Hippocampal formation (tissue), 2 donors: ENCODE data around the gene IQGAP2.
"Not testable (repeated sequence)": the region's sequence is repeated elsewhere in the genome, so short reads cannot be mapped to it uniquely, and the experiment has no call there.

ENCODE experiments used
- DNase-seq, 2 donors: peaks; one replicate each; lab custom pipeline; 2025; lab: John Stamatoyannopoulos, UW

The IQGAP2 gene

DNA sequence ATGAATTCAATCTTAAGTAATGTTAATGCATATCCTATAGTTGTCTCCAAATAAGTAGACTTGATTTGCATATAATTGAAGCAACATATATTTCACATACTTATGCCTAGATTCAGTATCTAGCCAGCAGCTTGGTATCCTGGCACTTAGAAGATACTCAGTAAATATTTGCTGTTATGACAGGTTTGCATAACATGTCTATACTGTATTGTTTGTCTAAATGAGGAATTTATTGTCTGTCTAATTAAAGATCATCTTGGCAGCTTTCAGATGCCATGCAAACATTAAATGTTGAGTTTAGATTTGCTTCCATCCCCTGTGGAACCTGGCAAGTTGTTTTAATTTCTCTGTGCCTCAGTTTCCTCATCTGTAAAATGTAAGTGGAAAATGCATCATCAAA lies 9.4 kb downstream of the IQGAP2 start:
- no peak for DNase-seq

GRCh38 chr5:76413746-76414145 lies 10.7 kb downstream of the IQGAP2 start:
- no peak for DNase-seq

- no peak for DNase-seq
These were observed 11.7 kb downstream of the IQGAP2 start for GRCh38 chr5:76414788-76415187.

- no peak for DNase-seq
These were observed 12.8 kb downstream of the IQGAP2 start for GRCh38 chr5:76415855-76416254.

DNA sequence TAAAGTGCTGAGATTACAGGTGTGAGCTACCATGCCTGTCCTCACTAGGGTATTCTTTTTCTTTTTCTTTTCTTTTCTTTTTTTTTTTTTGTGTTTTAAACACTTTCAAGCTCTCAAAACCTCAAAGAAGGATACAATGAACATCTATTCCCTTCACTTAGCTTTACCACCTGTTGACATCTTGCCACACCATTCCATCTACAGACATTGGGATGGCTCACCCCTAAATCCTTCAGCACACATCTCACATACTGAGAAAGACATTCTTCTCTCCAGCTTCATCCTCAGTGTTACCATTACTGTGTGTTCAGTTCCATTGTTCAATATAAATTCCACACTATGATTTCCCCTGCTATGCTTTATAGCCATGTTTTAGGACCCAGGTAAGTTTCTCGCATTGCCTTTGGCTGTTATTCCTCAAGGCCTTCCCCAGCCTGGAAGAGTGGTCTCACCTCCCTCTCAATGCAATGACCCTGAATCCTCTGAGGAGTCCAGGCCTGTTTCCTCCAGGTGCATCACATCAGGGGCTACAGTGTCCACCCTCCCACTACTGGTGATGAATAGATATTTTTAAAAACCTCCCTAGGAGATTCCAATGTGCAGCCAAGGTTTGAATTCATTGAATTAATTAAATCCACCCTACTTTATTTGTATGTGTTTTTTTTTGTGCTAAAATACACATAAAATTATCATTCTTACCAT lies 16.7 kb downstream of the IQGAP2 start:
- no peak for DNase-seq

DNA sequence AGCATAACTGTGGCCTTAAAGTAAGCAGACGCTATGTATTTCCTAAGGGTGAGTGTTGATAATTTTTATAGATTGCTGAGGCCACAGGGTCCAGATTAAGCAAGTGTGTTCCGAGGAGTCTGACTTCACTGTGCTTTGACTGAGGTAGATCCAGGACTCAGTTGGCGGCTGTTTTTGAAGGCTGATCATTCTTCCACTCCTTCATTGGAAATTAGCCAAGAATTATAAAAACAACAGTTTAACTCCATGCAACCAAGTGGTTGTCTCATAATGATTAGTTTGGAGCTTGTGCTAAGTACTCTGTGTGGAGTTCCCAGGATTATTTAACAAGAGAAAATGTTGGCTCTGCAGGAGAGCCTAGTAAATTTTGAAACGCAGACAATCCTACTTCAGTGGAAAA lies 19.1 kb downstream of the IQGAP2 start:
- no peak for DNase-seq

DNA sequence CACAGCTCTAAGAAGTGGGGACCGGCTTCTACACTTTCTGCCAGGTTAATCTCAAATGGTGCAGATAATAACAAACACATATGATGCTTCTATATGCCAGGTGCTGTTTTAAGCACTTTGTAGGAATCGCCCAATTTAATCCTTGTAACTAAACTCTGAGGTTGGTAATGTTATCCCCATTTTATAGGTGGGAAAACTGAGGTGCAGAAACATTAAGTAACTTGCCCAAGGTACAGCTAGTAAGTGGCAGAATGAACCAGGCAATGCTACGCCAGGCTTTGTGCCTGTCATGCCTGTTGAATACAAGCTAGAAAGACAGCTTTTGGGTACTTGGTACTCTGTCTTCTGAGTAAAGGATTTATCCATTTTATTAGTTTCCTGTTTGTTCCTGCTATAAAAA lies 19.7 kb downstream of the IQGAP2 start:
- no peak for DNase-seq

GRCh38 chr5:76425146-76425545 lies 22.1 kb downstream of the IQGAP2 start:
- DNase-seq: no peak

DNA sequence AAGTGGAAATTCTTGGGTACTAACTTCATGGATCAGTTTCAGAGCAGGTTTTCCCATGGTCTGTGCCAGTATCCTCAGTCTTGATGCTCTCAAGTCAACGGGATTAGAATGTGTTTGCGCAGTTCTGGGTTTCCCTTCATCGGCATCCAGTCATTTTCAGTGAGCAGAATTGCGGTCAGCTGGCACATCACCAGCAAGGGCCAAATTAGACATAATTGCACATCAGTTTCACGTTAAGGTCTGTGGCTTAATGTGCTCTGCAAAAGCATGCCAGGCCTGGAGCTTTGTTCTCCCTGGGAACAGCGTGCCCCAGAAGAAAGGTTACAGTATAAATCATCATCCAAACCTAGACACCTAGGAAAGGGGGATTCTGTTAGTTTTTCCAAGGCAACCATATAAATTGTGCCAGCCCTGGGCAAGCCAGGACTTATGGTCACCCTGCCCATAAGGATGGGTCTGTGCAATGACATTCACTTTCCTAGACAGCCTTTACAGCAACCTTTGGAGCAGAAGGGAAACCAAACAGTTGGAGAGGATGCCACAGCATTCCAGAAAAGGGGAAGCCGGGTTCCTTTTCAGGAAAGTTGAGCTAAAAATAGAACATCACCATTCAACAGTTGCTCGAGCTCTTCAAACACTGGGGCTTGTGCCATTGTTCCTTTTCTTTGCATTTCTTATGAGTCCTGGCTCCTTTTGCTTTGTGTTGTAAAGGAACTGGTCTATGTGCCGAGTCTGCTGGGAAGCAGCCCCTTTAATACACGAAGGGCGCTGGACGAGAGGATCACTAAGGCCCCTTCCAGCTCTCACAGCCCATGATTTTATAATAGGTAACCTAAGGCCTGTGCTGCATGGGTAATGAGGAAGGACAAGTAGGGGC lies 23.1 kb downstream of the IQGAP2 start:
- no peak for DNase-seq

GRCh38 chr5:76427206-76428140 lies 24.4 kb downstream of the IQGAP2 start:
- DNase-seq: no peak

- DNase-seq: not testable (repeated sequence)
These were observed 25.5 kb downstream of the IQGAP2 start for GRCh38 chr5:76428550-76428949.

DNA sequence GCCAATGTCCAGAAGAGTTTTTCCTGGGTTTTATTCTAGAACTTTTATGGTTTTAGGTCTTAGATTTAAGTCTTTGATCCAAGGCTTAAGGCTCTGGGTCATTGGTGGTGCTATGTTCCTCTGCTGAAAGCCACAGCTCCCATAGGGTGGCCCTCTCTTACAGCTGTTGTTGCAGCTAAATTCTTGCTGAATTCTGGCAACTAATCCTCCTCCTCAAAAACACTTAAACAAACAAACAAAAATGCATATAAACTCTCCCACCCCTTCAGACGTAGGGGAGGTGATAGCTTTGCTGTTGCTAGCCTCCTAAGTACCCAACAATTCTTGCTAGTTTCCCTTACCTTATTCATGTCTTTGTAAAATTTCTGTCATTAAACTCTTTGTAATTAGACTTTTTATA lies 30.2 kb downstream of the IQGAP2 start:
- DNase-seq: no peak

- DNase-seq: not testable (repeated sequence)
These were observed 34.4 kb downstream of the IQGAP2 start for GRCh38 chr5:76437507-76437906.

DNA sequence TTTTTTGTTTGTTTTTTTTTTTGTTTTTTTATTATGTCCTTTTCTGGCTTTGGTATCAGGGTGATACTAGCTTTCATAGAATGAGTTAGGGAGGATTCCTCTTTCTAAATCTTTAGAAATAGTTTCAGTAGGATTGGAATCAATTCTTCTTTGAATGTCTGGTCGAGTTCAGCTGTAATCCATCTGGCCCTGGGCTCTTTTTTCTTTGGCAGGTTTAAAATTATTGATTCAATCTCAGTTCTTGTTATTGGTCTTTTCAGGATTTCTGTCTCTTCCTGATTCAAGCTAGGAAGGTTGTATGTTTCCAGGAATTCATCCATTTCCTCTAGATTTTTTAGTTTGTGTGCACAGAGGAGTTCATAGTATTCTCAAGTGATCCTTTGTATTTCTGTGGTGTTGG lies 34.9 kb downstream of the IQGAP2 start:
- no peak for DNase-seq

- DNase-seq: no peak
These were observed 36.1 kb downstream of the IQGAP2 start for GRCh38 chr5:76439201-76439600.

- no peak for DNase-seq
These were observed 36.8 kb downstream of the IQGAP2 start for GRCh38 chr5:76439929-76440328.

- DNase-seq: no peak
These were observed 38.0 kb downstream of the IQGAP2 start for GRCh38 chr5:76441101-76441500.

DNA sequence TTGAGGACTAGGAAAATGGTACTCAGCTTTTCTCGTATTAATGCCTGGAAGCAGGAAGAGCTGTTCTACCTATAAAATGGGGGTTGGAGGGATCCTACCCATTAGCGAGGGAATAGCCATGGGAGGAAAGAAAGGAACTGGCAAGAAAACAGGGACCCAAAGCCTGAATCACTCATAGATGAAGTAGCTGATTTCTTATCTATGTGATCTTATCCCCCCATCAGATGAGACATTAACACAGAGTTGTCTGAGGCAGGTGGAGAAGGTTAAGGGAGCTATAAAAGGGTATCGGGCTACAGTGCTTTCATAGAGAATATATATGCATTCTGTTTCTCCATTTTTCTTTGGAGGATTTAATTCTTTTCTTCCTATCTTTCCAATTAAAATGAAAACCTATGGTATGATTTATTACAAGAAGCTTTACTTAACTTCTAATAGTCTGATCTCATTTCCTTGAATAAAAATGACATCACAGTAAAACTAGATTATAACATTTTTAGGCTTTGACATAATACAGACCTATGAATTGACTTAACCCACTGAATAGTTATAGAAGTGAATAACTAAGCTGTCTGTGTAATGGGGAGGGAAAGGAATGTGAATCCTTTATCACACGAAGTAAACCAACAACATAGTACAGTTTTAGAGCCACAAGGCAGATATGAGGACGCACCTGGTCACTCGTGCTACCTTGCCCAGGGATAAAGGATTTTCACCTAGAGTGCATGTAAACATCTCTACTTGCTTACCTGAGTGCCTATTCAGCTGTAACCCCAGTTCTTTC lies 39.0 kb downstream of the IQGAP2 start:
- DNase-seq: no peak

GRCh38 chr5:76443066-76443800 lies 40.1 kb downstream of the IQGAP2 start:
- no peak for DNase-seq

DNA sequence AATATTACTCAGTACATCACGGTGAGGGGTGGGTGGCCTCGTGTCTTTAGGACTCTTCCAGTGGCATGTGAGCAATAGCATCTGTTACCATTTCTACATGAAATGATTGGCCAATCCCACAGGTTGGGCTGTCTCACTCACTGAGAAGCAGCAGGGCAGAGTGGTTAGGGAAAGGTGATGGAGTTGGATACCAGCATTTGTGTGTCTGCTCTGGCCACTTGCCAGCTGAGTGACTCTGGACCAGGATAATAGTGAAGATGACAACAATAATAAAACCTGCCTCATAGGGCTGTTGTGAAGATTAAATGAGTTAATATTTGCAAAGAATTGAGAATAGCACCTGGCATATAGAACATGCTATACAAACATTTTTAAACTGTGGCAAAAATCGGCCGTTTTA lies 42.0 kb downstream of the IQGAP2 start:
- DNase-seq: no peak

GRCh38 chr5:76445830-76446229 lies 42.7 kb downstream of the IQGAP2 start:
- no peak for DNase-seq
